NB4 (cell line): ENCODE data around the gene MBTD1.

Source experiments
- DNase-seq: peaks from one replicate; pipeline ENCODE4 v3.0.0; 2010; ENCODE audit warnings: low read depth
- H3K4me3 ChIP-seq: one replicate; pipeline ENCODE4 v1.5.1; 2011; ENCODE audit warnings: mild to moderate bottlenecking, low read depth, low read length, moderate library complexity
- MAX ChIP-seq: IDR thresholded peaks from 2 replicates; pipeline ENCODE4 v1.6.1; 2011; ENCODE audit warnings: low read depth, low read length
- MYC ChIP-seq: IDR thresholded peaks from 2 replicates; pipeline ENCODE4 v1.6.1; 2011; ENCODE audit warnings: low read depth, low read length
- POLR2A ChIP-seq: IDR thresholded peaks from 2 replicates; pipeline ENCODE4 v1.6.1; 2011; ENCODE audit warnings: mild to moderate bottlenecking; ENCODE audit not compliant: insufficient read length; ENCODE audit errors: extremely low read depth
- TF ChIP-seq, protein P1 (sequence below): IDR thresholded peaks from one replicate; pipeline ENCODE4 v1.5.1; 2012; ENCODE audit warnings: low read depth, low read length

MBTD1 gene

DNA sequence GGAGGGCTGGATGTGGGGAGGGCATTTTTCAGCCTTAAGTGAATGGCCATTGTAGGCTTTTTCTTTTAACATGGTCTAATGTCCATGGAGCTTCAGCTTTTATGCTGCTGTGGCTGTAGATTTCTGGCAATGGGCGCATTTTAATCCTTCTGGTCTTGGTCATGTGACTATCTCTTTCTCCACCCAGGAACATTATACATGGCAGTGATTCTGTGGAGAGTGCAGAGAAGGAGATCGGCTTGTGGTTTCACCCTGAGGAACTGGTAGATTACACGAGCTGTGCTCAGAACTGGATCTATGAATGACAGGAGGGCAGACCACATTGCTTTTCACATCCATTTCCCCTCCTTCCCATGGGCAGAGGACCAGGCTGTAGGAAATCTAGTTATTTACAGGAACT lies 98.3 kb downstream of the MBTD1 start:
- H3K4me3 ChIP-seq: no peak overlapping the region
- no peak for DNase-seq
- no peak for TF ChIP-seq MAX
- TF ChIP-seq MYC: no peak
- no peak for TF ChIP-seq POLR2A
- TF ChIP-seq, protein P1, sequence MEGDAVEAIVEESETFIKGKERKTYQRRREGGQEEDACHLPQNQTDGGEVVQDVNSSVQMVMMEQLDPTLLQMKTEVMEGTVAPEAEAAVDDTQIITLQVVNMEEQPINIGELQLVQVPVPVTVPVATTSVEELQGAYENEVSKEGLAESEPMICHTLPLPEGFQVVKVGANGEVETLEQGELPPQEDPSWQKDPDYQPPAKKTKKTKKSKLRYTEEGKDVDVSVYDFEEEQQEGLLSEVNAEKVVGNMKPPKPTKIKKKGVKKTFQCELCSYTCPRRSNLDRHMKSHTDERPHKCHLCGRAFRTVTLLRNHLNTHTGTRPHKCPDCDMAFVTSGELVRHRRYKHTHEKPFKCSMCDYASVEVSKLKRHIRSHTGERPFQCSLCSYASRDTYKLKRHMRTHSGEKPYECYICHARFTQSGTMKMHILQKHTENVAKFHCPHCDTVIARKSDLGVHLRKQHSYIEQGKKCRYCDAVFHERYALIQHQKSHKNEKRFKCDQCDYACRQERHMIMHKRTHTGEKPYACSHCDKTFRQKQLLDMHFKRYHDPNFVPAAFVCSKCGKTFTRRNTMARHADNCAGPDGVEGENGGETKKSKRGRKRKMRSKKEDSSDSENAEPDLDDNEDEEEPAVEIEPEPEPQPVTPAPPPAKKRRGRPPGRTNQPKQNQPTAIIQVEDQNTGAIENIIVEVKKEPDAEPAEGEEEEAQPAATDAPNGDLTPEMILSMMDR: no peak

GRCh38 chr17:51159604-51160003 lies 100.2 kb downstream of the MBTD1 start:
- no peak for DNase-seq
- TF ChIP-seq MAX (no peak), POLR2A (no peak), MYC (no peak)
- TF ChIP-seq, protein P1: no peak
- no peak overlapping the region for H3K4me3 ChIP-seq

GRCh38 chr17:51155416-51155815 lies 104.4 kb downstream of the MBTD1 start:
- H3K4me3 ChIP-seq: peak overlapping the region; percentile 96
- DNase-seq: no peak
- no peak for TF ChIP-seq MYC
- TF ChIP-seq POLR2A: no peak
- TF ChIP-seq MAX: no peak
- TF ChIP-seq, protein P1: no peak

- peak overlapping the region; percentile 96 for H3K4me3 ChIP-seq
- peak; percentile 47 for DNase-seq
- TF ChIP-seq, protein P1: no peak
- no peak for TF ChIP-seq MYC
Measured at GRCh38 chr17:51154176-51154575, 105.7 kb downstream of the MBTD1 start.

DNA sequence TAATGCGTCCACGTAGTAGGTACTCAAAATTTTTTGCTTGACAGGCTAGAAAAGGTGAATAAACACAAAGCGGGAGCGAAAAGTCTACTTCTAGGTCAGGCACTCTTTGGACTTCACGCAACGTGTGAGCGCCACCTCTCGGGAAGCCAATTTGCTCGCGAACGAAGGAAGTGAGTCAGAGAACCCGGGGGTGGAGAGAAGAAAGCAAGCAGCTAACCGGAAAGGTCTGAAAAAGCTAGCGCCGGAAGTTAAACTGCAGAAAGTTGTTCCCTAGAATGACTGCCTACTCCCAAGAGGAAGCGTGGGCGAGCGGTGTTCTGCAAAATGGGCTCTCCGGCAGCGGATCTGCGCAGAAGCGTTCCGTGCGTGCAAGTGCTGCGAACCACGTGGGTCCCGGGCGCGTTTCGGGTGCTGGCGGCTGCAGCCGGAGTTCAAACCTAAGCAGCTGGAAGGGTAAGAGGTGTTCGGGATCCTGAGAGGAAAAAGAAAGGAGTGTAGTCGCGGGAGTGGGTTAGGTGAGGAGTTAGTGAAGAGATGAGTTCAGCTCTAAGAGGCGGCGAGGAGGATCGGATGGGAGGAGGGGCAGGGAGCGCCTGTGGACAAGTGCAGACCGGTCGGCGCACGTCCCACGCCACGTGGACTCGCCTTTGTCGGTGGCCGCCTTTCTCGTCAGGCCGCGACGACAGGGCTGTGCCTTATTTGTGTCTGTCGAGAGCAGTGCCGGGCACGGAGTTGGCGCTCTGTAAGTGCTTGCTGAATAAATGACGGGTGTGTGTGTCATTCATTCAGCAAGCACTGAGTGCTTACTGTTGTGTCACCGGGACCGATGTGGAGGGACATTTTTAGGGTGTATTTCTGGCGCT lies 106.4 kb downstream of the MBTD1 start, which contains the start of gene NME1:
Gene NME1, plus strand, starts transcription at position 350 of the 863 bp plus-strand sequence. CDS start 2,096 bp downstream, outside the sequence.
- peak within 1 kb of the TSS; percentile 96 for H3K4me3 ChIP-seq
- peak; percentile 99 for DNase-seq
- TF ChIP-seq MYC (peak; percentile 100), MAX (peak; percentile 98), POLR2A (peak; percentile 80)
- TF ChIP-seq, protein P1: peak; percentile 76
